ENCODE measurements around the gene CA10. TPM values are rescaled to one million over a fixed set of nuclear protein-coding genes. Genes with fewer than 3 reads are reported as not detected.

The CA10 gene
- polyA plus RNA-seq, 1 donor (not counting 4 experiments of a cell fraction or from before 2014, with no cell fraction given): 2.9 TPM

DNA sequence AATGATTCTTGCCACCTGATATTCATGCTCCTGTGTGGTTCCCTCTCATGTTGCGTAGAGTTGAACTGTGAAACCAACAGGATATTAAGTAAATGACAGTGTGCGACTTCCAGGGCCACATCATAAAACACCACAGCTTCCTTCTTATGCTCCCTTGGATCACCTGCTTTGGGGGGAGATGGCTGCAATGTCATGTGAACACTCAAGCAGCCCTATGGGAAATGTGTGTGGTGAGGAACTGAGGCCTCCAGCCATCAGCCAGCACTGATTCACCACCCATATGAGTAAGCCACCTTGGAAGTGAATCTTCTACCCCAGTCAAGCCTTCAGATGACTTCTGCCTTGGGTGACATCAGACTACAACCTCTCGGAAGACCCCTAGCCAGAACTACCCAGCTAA is 470.6 kb downstream of the CA10 start:
- Histone ChIP-seq H3K9me1 (ENCODE audit: control insufficient read depth, extremely low read depth, insufficient read depth, low read length) (no peaks in the 10 kb centered on the region), H3K27ac (ENCODE audit: control insufficient read depth, insufficient read depth, low read length) (no peak overlapping the region), H3K4me2 (ENCODE audit: control insufficient read depth, extremely low read depth, insufficient read depth, low read depth, low read length) (no peak overlapping the region), H3K27me3 (ENCODE audit: control insufficient read depth, extremely low read depth, insufficient read depth, low read length) (no peaks in the 10 kb centered on the region), H4K20me1 (ENCODE audit: control insufficient read depth, extremely low read depth, insufficient read depth, low read length) (no peaks in the 10 kb centered on the region), H2AFZ (ENCODE audit: control insufficient read depth, low read length) (no peak overlapping the region), H3K9me3 (ENCODE audit: control insufficient read depth, low read depth, low read length) (no peaks in the 10 kb centered on the region), H3K36me3 (ENCODE audit: control insufficient read depth in 2 of 2, extremely low read depth in 1 of 2, insufficient read depth in 2 of 2, low read length in 2 of 2) (no peaks in the 10 kb centered on the region), H3K4me3 (ENCODE audit: control insufficient read depth in 2 of 3, extremely low read depth in 1 of 3, insufficient read depth in 2 of 3, low read depth in 1 of 3, low read length in 3 of 3) (no peak overlapping the region), H3K79me2 (ENCODE audit: control insufficient read depth, insufficient read depth, low read length) (no peaks in the 10 kb centered on the region), H3K9ac (ENCODE audit: control insufficient read depth, extremely low read depth, insufficient read depth, low read length) (no peak overlapping the region), H3K4me1 (ENCODE audit: control insufficient read depth, extremely low read depth, insufficient read depth, low read length) (no peaks in the 10 kb centered on the region)
- FAIRE-seq (no peak), DNase-seq (ENCODE audit: low read depth, low spot score) (no peak)
- TF ChIP-seq, protein P1, sequence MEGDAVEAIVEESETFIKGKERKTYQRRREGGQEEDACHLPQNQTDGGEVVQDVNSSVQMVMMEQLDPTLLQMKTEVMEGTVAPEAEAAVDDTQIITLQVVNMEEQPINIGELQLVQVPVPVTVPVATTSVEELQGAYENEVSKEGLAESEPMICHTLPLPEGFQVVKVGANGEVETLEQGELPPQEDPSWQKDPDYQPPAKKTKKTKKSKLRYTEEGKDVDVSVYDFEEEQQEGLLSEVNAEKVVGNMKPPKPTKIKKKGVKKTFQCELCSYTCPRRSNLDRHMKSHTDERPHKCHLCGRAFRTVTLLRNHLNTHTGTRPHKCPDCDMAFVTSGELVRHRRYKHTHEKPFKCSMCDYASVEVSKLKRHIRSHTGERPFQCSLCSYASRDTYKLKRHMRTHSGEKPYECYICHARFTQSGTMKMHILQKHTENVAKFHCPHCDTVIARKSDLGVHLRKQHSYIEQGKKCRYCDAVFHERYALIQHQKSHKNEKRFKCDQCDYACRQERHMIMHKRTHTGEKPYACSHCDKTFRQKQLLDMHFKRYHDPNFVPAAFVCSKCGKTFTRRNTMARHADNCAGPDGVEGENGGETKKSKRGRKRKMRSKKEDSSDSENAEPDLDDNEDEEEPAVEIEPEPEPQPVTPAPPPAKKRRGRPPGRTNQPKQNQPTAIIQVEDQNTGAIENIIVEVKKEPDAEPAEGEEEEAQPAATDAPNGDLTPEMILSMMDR (optimal IDR thresholded peaks at IDR 0.05 in 1 of 3, IDR thresholded peaks at IDR 0.05 in 1 of 3, conservative IDR thresholded peaks at IDR 0.05 in 1 of 3; ENCODE audit: extremely low read depth in 1 of 3, insufficient read depth in 2 of 3, low read length in 3 of 3): no peak
- no peak for TF ChIP-seq EZH2 (IDR thresholded peaks at IDR 0.05; ENCODE audit: low read length)
- dilution Hi-C loops (cut with MboI; ENCODE audit: extremely low pct_ligation_motif_present, low sequenced_read_pairs): no loop called here

DNA sequence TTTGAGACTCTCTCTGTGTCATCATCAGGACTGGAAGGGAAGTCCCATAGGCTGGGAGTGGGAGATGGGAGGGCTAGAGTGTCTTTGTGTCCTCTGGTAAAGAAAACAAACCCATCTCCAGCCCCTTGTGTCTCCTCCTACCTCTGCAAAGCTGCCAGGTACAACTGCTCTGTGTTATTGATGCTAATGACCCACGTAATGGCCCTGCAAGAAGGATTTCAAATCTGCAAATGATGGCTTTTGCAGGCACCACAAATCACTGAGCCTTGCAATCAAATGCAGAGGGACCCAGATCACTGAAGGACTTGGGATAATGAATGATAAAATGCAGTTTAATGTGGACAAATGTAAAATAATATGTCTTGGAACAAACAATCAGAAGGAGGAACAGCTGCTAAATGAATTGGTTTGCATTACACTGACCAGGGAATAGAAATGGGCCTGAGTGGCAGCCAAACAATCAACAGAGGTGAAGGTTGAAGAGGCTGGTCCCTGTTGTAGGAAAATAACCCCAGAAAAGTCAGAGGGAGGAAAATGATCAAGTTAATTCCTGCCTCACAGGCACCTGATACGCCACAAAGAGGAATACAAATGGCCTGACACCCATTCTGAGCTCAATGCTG is 473.1 kb downstream of the CA10 start:
- Histone ChIP-seq H3K4me2 (ENCODE audit: control insufficient read depth, extremely low read depth, insufficient read depth, low read depth, low read length) (no peak overlapping the region), H3K36me3 (ENCODE audit: control insufficient read depth in 2 of 2, extremely low read depth in 1 of 2, insufficient read depth in 2 of 2, low read length in 2 of 2) (no peaks in the 10 kb centered on the region), H3K9ac (ENCODE audit: control insufficient read depth, extremely low read depth, insufficient read depth, low read length) (no peak overlapping the region), H3K9me3 (ENCODE audit: control insufficient read depth, low read depth, low read length) (no peaks in the 10 kb centered on the region), H3K9me1 (ENCODE audit: control insufficient read depth, extremely low read depth, insufficient read depth, low read length) (no peaks in the 10 kb centered on the region), H3K27ac (ENCODE audit: control insufficient read depth, insufficient read depth, low read length) (no peak overlapping the region), H3K79me2 (ENCODE audit: control insufficient read depth, insufficient read depth, low read length) (no peaks in the 10 kb centered on the region), H4K20me1 (ENCODE audit: control insufficient read depth, extremely low read depth, insufficient read depth, low read length) (no peaks in the 10 kb centered on the region), H3K4me1 (ENCODE audit: control insufficient read depth, extremely low read depth, insufficient read depth, low read length) (no peaks in the 10 kb centered on the region), H2AFZ (ENCODE audit: control insufficient read depth, low read length) (no peak overlapping the region), H3K27me3 (ENCODE audit: control insufficient read depth, extremely low read depth, insufficient read depth, low read length) (no peaks in the 10 kb centered on the region), H3K4me3 (ENCODE audit: control insufficient read depth in 2 of 3, extremely low read depth in 1 of 3, insufficient read depth in 2 of 3, low read depth in 1 of 3, low read length in 3 of 3) (no peak overlapping the region)
- FAIRE-seq (no peak), DNase-seq (ENCODE audit: low read depth, low spot score) (no peak)
- TF ChIP-seq, protein P1 (optimal IDR thresholded peaks at IDR 0.05 in 1 of 3, IDR thresholded peaks at IDR 0.05 in 1 of 3, conservative IDR thresholded peaks at IDR 0.05 in 1 of 3; ENCODE audit: extremely low read depth in 1 of 3, insufficient read depth in 2 of 3, low read length in 3 of 3): no peak
- no peak for TF ChIP-seq EZH2 (IDR thresholded peaks at IDR 0.05; ENCODE audit: low read length)
- dilution Hi-C loops (cut with MboI; ENCODE audit: extremely low pct_ligation_motif_present, low sequenced_read_pairs): no loop called here

Measured in keratinocyte (primary cell).